ENCODE results near the gene SKOR2.
"Not testable (repeated sequence)": the region's sequence is repeated elsewhere in the genome, so short reads cannot be mapped to it uniquely, and the experiment has no call there.

SKOR2 gene

GRCh38 chr18:47254341-47254939 lies 3.0 kb upstream of the SKOR2 start:
- no peak for DNase-seq

DNA sequence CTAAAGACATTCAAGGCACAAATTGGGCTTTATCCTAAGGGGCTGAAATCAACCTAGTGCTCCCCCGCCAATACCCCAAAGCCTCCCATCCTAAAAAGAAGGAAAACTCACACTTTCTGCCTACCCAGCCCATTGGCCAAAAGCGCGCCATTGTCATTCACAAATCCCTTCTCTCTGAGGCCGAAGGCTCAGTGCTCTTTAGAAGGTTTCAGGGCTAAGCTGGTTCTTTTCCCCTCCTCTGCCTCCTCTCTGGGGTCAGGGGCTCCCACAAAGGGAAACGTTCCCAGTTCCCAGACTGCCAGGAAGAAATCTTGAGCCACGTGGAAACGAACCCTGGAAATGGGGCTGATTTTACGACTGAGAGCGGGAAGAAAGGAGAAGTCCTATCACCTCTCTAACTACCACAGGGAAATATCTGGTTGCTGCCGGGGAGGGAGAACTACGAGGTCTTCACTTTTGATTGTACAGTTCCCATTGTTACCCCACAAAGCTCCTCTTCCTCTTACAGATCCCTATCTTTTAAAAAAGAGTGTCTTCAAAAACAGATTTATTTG lies 1.7 kb upstream of the SKOR2 start:
- DNase-seq = no peak

GRCh38 chr18:47250391-47251046 lies 941 bp downstream of the SKOR2 start:
- DNase-seq = no peak

DNA sequence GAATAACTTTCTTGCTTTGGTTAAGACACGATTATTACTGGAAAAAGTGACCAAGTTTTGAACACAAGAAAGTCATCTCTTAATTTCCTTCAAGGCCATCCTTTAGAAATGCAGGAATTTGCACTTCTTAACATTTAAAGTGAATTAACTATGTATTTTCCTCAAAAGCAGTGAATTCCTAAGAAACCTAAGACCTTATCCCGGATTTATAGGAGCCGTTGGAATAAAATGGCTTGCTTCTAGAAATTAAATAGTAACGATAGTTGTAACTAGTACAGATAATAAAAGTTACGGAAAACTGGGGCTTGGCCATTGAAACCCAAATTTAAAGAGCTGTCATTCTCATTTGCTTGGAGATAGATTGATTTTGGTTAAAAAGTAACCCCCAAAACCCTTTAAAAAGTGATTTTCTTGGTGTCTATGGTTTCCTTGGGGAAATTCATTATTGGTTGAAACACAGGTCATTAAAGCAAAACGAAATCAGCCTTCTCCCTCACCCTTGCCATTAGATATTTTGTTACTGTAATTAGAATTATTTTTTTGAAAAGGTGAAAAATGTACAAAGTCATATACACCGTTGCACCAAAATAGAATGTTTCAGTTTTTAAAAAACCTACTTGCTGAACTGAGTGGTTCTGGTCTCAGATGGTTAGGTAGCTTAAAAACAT lies 2.0 kb downstream of the SKOR2 start:
- DNase-seq = no peak

GRCh38 chr18:47248604-47249313 lies 2.7 kb downstream of the SKOR2 start:
- DNase-seq = no peak

DNA sequence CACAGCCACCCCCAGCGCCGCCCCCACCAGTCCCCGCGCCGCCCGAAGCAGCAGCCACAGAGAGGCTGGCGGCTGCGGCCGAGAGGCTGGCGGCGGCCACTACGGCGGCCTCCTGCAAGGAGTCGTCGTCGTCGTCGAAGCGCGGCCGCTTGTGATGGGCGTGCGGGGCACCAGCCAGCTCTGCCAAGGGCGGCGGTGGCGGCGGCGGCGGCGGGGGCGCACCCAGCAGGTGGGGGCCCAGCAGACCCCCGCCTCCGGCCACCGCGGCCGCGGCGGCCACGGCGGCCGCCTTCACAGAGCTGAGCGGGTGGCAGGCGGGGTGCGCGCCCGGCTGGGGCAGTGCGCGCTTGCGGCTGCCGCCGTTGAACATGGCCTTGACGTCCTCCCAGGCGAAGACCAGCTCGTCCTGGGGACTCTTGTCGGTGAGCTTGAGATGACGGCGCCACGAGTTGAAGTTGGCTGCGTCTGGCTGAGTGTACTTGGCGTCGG lies 3.3 kb downstream of the SKOR2 start:
- no peak for DNase-seq

GRCh38 chr18:47247416-47248114 lies 3.9 kb downstream of the SKOR2 start:
- DNase-seq = no peak

GRCh38 chr18:47247036-47247415 lies 4.4 kb downstream of the SKOR2 start:
- no peak for DNase-seq

- DNase-seq = no peak
Observed at GRCh38 chr18:47246027-47246971, 5.2 kb downstream of the SKOR2 start.

DNA sequence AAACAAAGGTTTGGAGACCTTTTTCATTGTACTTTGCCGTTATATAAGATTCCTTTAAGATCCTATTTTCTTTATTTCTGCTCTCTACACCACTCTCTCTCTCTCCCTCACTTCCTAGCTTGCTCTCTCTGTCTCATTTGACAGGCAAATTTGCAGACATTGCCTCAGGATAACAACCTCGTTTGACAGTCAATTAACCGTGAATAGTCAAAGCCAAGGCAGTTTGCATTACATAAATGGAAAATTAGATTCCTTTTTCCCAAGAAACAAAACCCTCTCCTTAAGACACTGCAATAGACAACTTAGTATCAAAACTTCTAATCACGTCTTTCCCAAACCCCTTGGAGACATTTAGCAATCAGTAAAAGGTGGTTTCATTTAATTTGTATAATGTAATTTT lies 7.4 kb downstream of the SKOR2 start:
- DNase-seq = no peak

GRCh38 chr18:47235096-47235495 lies 16.4 kb downstream of the SKOR2 start:
- no peak for DNase-seq

- DNase-seq = no peak
Observed at GRCh38 chr18:47226660-47227059, 24.8 kb downstream of the SKOR2 start.

GRCh38 chr18:47215554-47216138 lies 35.8 kb downstream of the SKOR2 start:
- no peak for DNase-seq

DNA sequence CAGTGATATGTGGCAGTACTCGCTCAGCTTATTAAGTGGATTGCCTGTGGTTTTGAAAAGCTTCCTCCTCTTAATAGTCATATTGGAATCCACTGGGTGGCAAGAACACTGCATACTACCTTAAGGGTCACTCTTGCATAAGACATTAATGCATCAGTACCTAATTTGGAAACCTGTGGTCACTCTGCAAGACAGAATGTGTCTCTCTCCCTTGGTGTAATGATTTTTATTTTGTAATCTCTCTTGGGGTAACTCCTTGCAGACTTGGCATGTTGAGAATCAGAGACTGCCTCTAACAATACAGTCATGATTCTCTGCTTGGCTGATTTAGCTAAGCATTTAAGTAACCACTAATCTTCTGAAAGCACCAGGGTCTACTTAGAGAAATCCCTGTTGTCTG lies 42.3 kb downstream of the SKOR2 start:
- no peak for DNase-seq

GRCh38 chr18:47206945-47207637 lies 44.4 kb downstream of the SKOR2 start:
- no peak for DNase-seq

DNA sequence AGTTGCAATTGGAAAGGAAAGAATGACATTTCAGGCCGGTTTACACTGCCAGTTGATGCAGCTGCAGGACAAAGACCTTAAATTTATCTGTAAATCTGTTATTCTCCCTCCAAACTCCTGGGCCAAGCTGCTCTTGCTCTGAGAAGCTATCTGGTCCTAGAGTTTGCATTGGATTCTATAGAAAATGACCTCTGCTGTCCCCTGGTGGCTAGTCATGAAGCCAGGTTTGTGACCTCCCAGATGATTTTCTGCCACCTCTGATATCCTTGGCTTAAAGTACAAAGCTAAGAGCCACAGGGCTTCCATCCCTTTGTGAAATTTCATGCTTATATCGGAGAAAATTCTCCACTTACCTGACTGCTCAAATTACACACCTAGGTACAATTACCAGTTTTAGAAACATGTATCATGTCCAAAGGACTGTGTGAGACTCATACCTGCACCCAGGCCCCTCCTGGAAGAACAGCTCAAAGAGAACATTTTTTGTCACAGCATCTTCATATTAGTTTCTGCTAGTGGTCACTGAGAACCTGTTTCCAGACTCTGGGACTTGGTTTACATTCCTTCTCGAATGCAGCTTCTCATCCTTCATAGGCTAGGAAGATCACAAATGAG lies 46.4 kb downstream of the SKOR2 start:
- no peak for DNase-seq

DNA sequence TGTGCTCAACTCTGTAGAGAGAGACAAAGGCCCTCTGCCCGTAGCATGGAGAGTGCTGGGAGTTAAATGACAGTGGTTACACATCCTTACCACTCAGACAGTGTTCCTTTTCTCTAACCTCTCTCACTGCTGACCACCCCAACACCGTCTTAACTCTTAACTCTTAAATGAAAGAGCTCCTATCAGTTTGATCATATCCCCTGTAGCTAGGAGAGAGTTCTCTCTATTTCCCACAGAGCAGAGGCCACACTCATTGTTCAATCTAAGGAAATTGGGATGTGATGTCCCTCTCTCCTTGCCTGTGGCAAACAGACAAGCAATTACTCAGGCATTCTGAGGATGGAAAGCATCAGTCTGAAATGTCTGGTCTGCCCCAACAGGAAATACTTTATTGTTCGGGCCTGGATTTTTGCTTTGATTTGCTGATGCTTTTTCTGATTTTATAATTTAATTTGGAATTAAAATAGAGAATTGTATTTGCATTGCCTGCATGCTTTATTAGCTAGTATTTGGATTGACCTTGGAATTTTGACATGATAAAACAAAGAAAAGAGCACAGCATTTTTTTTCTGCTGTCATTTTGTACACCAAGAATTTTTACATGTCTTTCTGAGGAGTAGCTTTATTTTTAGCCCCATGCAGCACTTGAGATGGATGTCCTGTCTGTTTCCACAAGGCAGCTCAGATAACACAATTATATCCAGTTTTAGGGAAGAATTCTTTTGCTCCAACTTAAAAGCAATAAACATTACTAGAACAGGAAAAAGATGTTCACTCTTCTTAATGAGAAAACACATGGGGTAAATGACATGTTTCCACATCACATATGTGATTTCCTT lies 47.6 kb downstream of the SKOR2 start:
- DNase-seq = no peak

DNA sequence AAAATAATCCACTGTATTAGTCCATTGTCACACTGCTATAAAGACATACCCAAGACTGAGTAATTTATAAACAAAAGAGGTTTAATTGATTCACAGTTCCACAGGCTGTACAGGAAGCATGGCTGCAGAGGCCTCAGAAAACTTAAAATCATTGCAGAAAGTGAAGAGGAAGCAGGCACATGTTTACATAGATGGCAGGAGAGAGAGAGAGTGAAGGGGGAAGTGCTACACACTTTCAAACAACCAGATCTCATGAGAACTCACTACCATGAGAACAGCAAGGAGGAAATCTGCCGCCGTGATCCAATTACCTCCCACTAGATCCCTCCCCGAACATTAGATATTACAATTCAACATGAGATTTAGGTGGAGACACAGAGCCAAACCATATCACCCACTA lies 55.5 kb downstream of the SKOR2 start:
- DNase-seq = not testable (repeated sequence)

DNA sequence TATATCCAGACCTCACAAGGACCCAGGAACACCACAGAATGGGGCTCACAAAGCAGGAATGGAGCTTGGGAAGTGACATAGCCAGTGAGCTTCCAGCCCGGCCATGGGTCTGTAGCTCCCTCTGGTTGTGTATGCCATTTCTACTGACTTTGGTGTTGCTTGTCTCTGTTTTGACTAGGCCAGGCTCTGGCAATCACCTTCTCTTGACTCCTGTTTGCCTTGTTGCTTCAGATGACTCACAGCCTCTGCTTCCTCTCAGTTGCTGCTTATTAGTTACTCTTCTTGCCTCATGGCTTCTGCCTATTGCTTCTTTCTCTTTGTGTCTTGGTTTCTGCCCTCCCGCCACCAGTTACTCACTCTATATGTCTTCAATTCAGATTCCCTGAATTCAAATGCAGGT lies 59.5 kb downstream of the SKOR2 start:
- DNase-seq = no peak

All from cortex of kidney (tissue), 1 donor.